K562 (cell line): ENCODE results near the gene SC5D. TPM values are rescaled to one million over a fixed set of nuclear protein-coding genes. Genes with fewer than 3 reads are reported as not detected.

Source experiments
- ATAC-seq: fragments of 200-7000 bp; cut with Tn5 transposase; 3 replicates; pipeline ENCODE4 v1.9.1; 2020; ENCODE audit warnings: moderate library complexity
- BruUV-seq: library from RNA; stranded (reverse); fragments of 400-500 nt; replicated peaks from 2 replicates; lab custom pipeline; 2021; lab: Mats Ljungman, UMichigan
- CTCF ChIA-PET: fragments of 300-600 bp; formaldehyde crosslinking; extraction: SDS; loops from one replicate; lab custom pipeline; 2021; ENCODE audit warnings: low intra/inter-chr PET ratio; lab: Yijun Ruan, JAX
- POLR2A ChIA-PET: fragments of 300-600, 350-650 bp; sonication (Branson Sonifier 250); formaldehyde crosslinking; extraction: SDS; loops from one replicate; lab custom pipeline; 2021; ENCODE audit warnings: antibody characterized with exemption, inconsistent platforms; lab: Yijun Ruan, JAX
- DNase-seq, 4 experiments: peaks; one replicate each; pipeline versions ENCODE4 v3.0.0 to v3.0.0-alpha.2; 2011 to 2018; ENCODE audit warnings: low spot score in 3 of 4, mixed read lengths in 3 of 4; ENCODE audit errors: extremely low read depth in 1 of 4
- FAIRE-seq: peaks from 2 replicates; lab custom pipeline; 2011; peaks lifted over from hg19 to GRCh38; lab: Jason Lieb, UNC
- H2AFZ ChIP-seq: 2 replicates; pipeline ENCODE4 v1.6.0; 2011; ENCODE audit warnings: low read depth, low read length, control low read depth, inconsistent platforms
- H3K27ac ChIP-seq: fragments of 200-600 bp; 3 replicates; pipeline ENCODE4 v1.8.0; 2011; ENCODE audit warnings: low read depth, mild to moderate bottlenecking, control low read depth, inconsistent platforms, low read length, moderate library complexity, mixed read lengths; ENCODE audit errors: extremely low read depth
- H3K27me3 ChIP-seq, 2 experiments: fragments of 300-600 bp in 1 of 2; 2 replicates in 1 of 2; 3 replicates in 1 of 2; pipeline versions ENCODE4 v1.6.0 to v1.8.0; 2011; ENCODE audit warnings: inconsistent platforms in 2 of 2, low read length in 2 of 2, mild to moderate bottlenecking in 1 of 2, mixed read lengths in 1 of 2, moderate library complexity in 1 of 2; ENCODE audit not compliant: control insufficient read depth in 2 of 2, insufficient read depth in 2 of 2
- H3K36me3 ChIP-seq: fragments of 300-600 bp; 3 replicates; pipeline ENCODE4 v1.8.0; 2011; ENCODE audit warnings: mild to moderate bottlenecking, low read length, inconsistent platforms; ENCODE audit not compliant: control insufficient read depth, insufficient read depth
- H3K4me1 ChIP-seq, 2 experiments: fragments of 200-600 bp in 1 of 2; replicated peaks in 1 of 2; 2 replicates in 1 of 2; 3 replicates in 1 of 2; pipeline versions ENCODE4 v1.5.1 to v1.8.0; 2011; ENCODE audit warnings: inconsistent platforms in 2 of 2, low read length in 2 of 2, mild to moderate bottlenecking in 1 of 2, mixed read lengths in 1 of 2, moderate library complexity in 1 of 2; ENCODE audit not compliant: control insufficient read depth in 2 of 2, insufficient read depth in 2 of 2
- H3K4me2 ChIP-seq: 2 replicates; pipeline ENCODE4 v1.6.1; 2011; ENCODE audit warnings: low read length, control low read depth, inconsistent platforms, mixed read lengths; ENCODE audit not compliant: insufficient read depth
- H3K4me3 ChIP-seq: fragments of 200-600 bp; sonication (generic), shearing (Covaris generic); 2 replicates; pipeline ENCODE4 v1.5.1; 2016; ENCODE audit warnings: control low read depth, inconsistent platforms
- H3K79me2 ChIP-seq: fragments of 200-600 bp; 3 replicates; pipeline ENCODE4 v1.8.0; 2011; ENCODE audit warnings: low read length, inconsistent platforms; ENCODE audit not compliant: control insufficient read depth, insufficient read depth
- H3K9ac ChIP-seq, 2 experiments: 2 replicates each; pipeline versions ENCODE4 v1.6.0 to v1.6.1; 2011; ENCODE audit warnings: low read depth in 2 of 2, low read length in 2 of 2, control low read depth in 1 of 2, inconsistent platforms in 1 of 2, mild to moderate bottlenecking in 1 of 2, mixed read lengths in 1 of 2; ENCODE audit not compliant: insufficient read depth in 1 of 2
- H3K9me1 ChIP-seq: one replicate; pipeline ENCODE4 v1.6.0; 2011; ENCODE audit warnings: inconsistent platforms, mild to moderate bottlenecking, low read length, moderate library complexity; ENCODE audit not compliant: control insufficient read depth, insufficient read depth
- H3K9me3 ChIP-seq: replicated peaks from 2 replicates; pipeline ENCODE4 v1.5.1; 2011; ENCODE audit warnings: low read depth, low read length, inconsistent platforms; ENCODE audit not compliant: control insufficient read depth, insufficient read depth
- H4K20me1 ChIP-seq: replicated peaks from 2 replicates; pipeline ENCODE4 v1.6.1; 2011; ENCODE audit warnings: low read length, inconsistent platforms, mixed read lengths; ENCODE audit not compliant: control insufficient read depth, insufficient read depth
- BMI1 ChIP-seq: fragments of 150-350 bp; IDR thresholded peaks from 2 replicates; pipeline ENCODE4 v1.6.1; 2014; ENCODE audit warnings: low read length
- RFX1 ChIP-seq: fragments of 450-650 bp; IDR thresholded peaks from 2 replicates; pipeline ENCODE4 v1.6.1; 2016; ENCODE audit warnings: mild to moderate bottlenecking, moderate library complexity
- WGBS: fragments of 100-300 bp; shearing (Covaris generic); methylation state at CpG from one replicate; pipeline ENCODE4 v1.1.6; 2016; ENCODE audit warnings: low coverage, mixed read lengths; ENCODE audit not compliant: insufficient coverage; ENCODE audit errors: missing lambda C conversion rate; 5-methylcytosine and 5-hydroxymethylcytosine counted together
- in situ Hi-C: fragments of 300-500 bp; cut with MboI; formaldehyde crosslinking; loops from 4 replicates; pipeline ENCODE4 v1.15.0; 2018; ENCODE audit warnings: inconsistent platforms, mixed read lengths
- intact Hi-C: fragments of 100-400 bp; cut with micrococcal nuclease; formaldehyde crosslinking; loops from 2 replicates; pipeline ENCODE4 v1.14.2; 2022
- polyA plus RNA-seq, 8 experiments: library from polyadenylated mRNA; depleted of rRNA in 4 of 8; stranded (reverse) in 5 of 8; unstranded in 3 of 8; fragments of >200 nt; fragmentation: Nextera tagmentation in 2 of 8; fragmentation: Illumina TruSeq in 1 of 8; extraction: Ambion mirVana in 2 of 8; extraction: Trizol in 1 of 8; gene quantifications; 2 replicates each; pipeline versions ENCODE4 v1.2.1 to v1.2.3, GENCODE V29; 2011 to 2014; ENCODE audit warnings: inconsistent platforms in 1 of 8, missing spikeins in 1 of 8
- total RNA-seq, 7 experiments: library from RNA; depleted of rRNA in 6 of 7; stranded (reverse); fragments of >200 nt in 6 of 7; fragmentation: Illumina TruSeq in 2 of 7; extraction: Trizol in 2 of 7; gene quantifications; 2 replicates each; pipeline versions ENCODE4 v1.2.1 to v1.2.3, GENCODE V29; 2011 to 2021; ENCODE audit warnings: low replicate concordance in 1 of 7
- TF ChIP-seq, protein P1 (sequence below): fragments of 450-650 bp; IDR thresholded peaks from 2 replicates; pipeline ENCODE4 v1.6.1; 2016; ENCODE audit warnings: mild to moderate bottlenecking, moderate library complexity
- TF ChIP-seq, protein P2 (sequence below): sonication (generic); formaldehyde crosslinking; IDR thresholded peaks from 2 replicates; pipeline ENCODE4 v1.8.0; 2022; ENCODE audit warnings: mild to moderate bottlenecking, missing genetic modification reagents

SC5D gene
- total and polyA plus RNA-seq, 9 of the 15 experiments (the other 6 are each of a cell fraction or from before 2014, with no cell fraction given) = 7.6 to 84.0 (median 17.4) TPM

DNA sequence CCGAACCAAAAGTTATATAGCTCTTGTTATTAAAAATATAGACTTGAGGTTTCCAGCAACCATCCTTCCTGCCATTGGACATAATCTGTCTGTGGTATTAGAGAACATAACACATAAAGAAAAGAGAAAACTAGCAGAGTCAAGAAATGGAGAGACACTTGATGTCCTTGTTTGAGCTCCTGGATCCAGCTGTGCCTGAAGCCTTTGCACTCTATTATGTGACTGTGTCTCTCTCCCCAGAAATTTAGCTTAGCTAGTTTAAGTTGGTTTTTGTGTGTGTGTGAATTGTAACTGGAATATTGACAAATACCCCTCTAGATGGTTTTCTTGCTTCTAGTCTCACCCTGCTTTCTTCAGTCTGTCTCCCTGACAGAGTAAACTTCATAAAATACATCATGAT lies 61.6 kb downstream of the SC5D start:
- no peak overlapping the region for H3K4me2 ChIP-seq
- H4K20me1 ChIP-seq = no peaks in the 10 kb centered on the region
- FAIRE-seq (no peak), ATAC-seq (no peak), DNase-seq (no peak)
- no peak overlapping the region for H3K4me3 ChIP-seq
- H3K27ac ChIP-seq = no peak overlapping the region
- H3K79me2 ChIP-seq = no peaks in the 10 kb centered on the region
- H3K4me1 ChIP-seq = no peaks in the 10 kb centered on the region
- H3K9me3 ChIP-seq = no peaks in the 10 kb centered on the region
- CTCF ChIA-PET = interaction anchor here (0.6 kb wide), 1 partner anchor 319 kb away, joined by 4 read pairs; no protein-coding TSS in a partner anchor
- in situ Hi-C loops (no loop called here), intact Hi-C loops (no loop called here)
- no peaks in the 10 kb centered on the region for H3K36me3 ChIP-seq
- H3K27me3 ChIP-seq = peaks cover 0 to 3% of the 10 kb centered on the region in 2 experiments; a peak in 2 of 5 replicates
- BruUV-seq = no TSS peak
- H3K9me1 ChIP-seq = no peaks in the 10 kb centered on the region
- no peak overlapping the region for H3K9ac ChIP-seq
- WGBS = 0% methylated on average over 1 of the region's 1 CpG
- H2AFZ ChIP-seq = no peak overlapping the region
- POLR2A ChIA-PET = no interaction called here
- TF ChIP-seq, protein P1, sequence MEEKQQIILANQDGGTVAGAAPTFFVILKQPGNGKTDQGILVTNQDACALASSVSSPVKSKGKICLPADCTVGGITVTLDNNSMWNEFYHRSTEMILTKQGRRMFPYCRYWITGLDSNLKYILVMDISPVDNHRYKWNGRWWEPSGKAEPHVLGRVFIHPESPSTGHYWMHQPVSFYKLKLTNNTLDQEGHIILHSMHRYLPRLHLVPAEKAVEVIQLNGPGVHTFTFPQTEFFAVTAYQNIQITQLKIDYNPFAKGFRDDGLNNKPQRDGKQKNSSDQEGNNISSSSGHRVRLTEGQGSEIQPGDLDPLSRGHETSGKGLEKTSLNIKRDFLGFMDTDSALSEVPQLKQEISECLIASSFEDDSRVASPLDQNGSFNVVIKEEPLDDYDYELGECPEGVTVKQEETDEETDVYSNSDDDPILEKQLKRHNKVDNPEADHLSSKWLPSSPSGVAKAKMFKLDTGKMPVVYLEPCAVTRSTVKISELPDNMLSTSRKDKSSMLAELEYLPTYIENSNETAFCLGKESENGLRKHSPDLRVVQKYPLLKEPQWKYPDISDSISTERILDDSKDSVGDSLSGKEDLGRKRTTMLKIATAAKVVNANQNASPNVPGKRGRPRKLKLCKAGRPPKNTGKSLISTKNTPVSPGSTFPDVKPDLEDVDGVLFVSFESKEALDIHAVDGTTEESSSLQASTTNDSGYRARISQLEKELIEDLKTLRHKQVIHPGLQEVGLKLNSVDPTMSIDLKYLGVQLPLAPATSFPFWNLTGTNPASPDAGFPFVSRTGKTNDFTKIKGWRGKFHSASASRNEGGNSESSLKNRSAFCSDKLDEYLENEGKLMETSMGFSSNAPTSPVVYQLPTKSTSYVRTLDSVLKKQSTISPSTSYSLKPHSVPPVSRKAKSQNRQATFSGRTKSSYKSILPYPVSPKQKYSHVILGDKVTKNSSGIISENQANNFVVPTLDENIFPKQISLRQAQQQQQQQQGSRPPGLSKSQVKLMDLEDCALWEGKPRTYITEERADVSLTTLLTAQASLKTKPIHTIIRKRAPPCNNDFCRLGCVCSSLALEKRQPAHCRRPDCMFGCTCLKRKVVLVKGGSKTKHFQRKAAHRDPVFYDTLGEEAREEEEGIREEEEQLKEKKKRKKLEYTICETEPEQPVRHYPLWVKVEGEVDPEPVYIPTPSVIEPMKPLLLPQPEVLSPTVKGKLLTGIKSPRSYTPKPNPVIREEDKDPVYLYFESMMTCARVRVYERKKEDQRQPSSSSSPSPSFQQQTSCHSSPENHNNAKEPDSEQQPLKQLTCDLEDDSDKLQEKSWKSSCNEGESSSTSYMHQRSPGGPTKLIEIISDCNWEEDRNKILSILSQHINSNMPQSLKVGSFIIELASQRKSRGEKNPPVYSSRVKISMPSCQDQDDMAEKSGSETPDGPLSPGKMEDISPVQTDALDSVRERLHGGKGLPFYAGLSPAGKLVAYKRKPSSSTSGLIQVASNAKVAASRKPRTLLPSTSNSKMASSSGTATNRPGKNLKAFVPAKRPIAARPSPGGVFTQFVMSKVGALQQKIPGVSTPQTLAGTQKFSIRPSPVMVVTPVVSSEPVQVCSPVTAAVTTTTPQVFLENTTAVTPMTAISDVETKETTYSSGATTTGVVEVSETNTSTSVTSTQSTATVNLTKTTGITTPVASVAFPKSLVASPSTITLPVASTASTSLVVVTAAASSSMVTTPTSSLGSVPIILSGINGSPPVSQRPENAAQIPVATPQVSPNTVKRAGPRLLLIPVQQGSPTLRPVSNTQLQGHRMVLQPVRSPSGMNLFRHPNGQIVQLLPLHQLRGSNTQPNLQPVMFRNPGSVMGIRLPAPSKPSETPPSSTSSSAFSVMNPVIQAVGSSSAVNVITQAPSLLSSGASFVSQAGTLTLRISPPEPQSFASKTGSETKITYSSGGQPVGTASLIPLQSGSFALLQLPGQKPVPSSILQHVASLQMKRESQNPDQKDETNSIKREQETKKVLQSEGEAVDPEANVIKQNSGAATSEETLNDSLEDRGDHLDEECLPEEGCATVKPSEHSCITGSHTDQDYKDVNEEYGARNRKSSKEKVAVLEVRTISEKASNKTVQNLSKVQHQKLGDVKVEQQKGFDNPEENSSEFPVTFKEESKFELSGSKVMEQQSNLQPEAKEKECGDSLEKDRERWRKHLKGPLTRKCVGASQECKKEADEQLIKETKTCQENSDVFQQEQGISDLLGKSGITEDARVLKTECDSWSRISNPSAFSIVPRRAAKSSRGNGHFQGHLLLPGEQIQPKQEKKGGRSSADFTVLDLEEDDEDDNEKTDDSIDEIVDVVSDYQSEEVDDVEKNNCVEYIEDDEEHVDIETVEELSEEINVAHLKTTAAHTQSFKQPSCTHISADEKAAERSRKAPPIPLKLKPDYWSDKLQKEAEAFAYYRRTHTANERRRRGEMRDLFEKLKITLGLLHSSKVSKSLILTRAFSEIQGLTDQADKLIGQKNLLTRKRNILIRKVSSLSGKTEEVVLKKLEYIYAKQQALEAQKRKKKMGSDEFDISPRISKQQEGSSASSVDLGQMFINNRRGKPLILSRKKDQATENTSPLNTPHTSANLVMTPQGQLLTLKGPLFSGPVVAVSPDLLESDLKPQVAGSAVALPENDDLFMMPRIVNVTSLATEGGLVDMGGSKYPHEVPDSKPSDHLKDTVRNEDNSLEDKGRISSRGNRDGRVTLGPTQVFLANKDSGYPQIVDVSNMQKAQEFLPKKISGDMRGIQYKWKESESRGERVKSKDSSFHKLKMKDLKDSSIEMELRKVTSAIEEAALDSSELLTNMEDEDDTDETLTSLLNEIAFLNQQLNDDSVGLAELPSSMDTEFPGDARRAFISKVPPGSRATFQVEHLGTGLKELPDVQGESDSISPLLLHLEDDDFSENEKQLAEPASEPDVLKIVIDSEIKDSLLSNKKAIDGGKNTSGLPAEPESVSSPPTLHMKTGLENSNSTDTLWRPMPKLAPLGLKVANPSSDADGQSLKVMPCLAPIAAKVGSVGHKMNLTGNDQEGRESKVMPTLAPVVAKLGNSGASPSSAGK = no peak
- TF ChIP-seq RFX1 (no peak), BMI1 (no peak)
- TF ChIP-seq, protein P2, sequence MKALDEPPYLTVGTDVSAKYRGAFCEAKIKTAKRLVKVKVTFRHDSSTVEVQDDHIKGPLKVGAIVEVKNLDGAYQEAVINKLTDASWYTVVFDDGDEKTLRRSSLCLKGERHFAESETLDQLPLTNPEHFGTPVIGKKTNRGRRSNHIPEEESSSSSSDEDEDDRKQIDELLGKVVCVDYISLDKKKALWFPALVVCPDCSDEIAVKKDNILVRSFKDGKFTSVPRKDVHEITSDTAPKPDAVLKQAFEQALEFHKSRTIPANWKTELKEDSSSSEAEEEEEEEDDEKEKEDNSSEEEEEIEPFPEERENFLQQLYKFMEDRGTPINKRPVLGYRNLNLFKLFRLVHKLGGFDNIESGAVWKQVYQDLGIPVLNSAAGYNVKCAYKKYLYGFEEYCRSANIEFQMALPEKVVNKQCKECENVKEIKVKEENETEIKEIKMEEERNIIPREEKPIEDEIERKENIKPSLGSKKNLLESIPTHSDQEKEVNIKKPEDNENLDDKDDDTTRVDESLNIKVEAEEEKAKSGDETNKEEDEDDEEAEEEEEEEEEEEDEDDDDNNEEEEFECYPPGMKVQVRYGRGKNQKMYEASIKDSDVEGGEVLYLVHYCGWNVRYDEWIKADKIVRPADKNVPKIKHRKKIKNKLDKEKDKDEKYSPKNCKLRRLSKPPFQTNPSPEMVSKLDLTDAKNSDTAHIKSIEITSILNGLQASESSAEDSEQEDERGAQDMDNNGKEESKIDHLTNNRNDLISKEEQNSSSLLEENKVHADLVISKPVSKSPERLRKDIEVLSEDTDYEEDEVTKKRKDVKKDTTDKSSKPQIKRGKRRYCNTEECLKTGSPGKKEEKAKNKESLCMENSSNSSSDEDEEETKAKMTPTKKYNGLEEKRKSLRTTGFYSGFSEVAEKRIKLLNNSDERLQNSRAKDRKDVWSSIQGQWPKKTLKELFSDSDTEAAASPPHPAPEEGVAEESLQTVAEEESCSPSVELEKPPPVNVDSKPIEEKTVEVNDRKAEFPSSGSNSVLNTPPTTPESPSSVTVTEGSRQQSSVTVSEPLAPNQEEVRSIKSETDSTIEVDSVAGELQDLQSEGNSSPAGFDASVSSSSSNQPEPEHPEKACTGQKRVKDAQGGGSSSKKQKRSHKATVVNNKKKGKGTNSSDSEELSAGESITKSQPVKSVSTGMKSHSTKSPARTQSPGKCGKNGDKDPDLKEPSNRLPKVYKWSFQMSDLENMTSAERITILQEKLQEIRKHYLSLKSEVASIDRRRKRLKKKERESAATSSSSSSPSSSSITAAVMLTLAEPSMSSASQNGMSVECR (CRISPR knock-in tag) = no peak
